ENCODE results near the gene TRABD2B. TPM values are rescaled to one million over a fixed set of nuclear protein-coding genes. Genes with fewer than 3 reads are reported as not detected.
A peak's percentile ranks its signal among the peaks of the same experiment; 100 is the strongest.

TRABD2B gene
- total and polyA plus RNA-seq, 2 experiments from 2014 or later, result 1.6 to 2.0 TPM

- H4K20me1 ChIP-seq (replicated peaks; ENCODE audit: insufficient read depth), result no peaks in the 10 kb centered on the region
- H2AFZ ChIP-seq, result peak overlapping the region; percentile 81; the same call in 1 of the 2 replicates
- H3K27me3 Mint-ChIP-seq (ENCODE audit: insufficient read depth, low read depth, poor library complexity), result peaks cover 17% of the 10 kb centered on the region
- no peaks in the 10 kb centered on the region for H3K36me3 ChIP-seq (ENCODE audit: insufficient read depth)
- ATAC-seq (peak; percentile 30), DNase-seq (ENCODE audit: low spot score) (peak; percentile 31)
- peaks cover 39% of the 10 kb centered on the region for H3K4me1 Mint-ChIP-seq
- no peaks in the 10 kb centered on the region for H3K27me3 ChIP-seq (ENCODE audit: insufficient read depth)
- H3F3A ChIP-seq (replicated peaks; ENCODE audit: low read depth), result no peaks in the 10 kb centered on the region
- peaks cover 28% of the 10 kb centered on the region; the same call in 1 of the 2 replicates for H3K4me1 ChIP-seq (ENCODE audit: insufficient read depth)
- no peak for TF ChIP-seq CTCF (conservative IDR thresholded peaks at IDR 0.05; ENCODE audit: low read depth in 2 of 2)
- TF ChIP-seq ZNF331 (CRISPR knock-in tag; IDR thresholded peaks at IDR 0.05; ENCODE audit: low read depth), result no peak
- H3K4me3 Mint-ChIP-seq, result no peak overlapping the region
- no peaks in the 10 kb centered on the region for H3K36me3 Mint-ChIP-seq (ENCODE audit: low read depth)
- H3K9me3 Mint-ChIP-seq, result no peaks in the 10 kb centered on the region
- H3K27ac Mint-ChIP-seq, result no peak overlapping the region
- H3K79me2 ChIP-seq (replicated peaks; ENCODE audit: insufficient read depth), result no peaks in the 10 kb centered on the region
- H3K4me3 ChIP-seq, result no peak overlapping the region
- H3K27ac ChIP-seq (ENCODE audit: low read depth), result no peak overlapping the region
- peak overlapping the region; percentile 38; the same call in 1 of the 2 replicates for H3K4me2 ChIP-seq
- H3K9me2 ChIP-seq (ENCODE audit: insufficient read depth), result peaks cover 4% of the 10 kb centered on the region; the same call in 1 of the 2 replicates
Observed at GRCh38 chr1:48039088-48040054, 42.2 kb upstream of the TRABD2B start.

- H3K4me1 ChIP-seq (ENCODE audit: insufficient read depth), result peaks cover 20% of the 10 kb centered on the region; the same call in 1 of the 2 replicates
- Mint-ChIP-seq H3K36me3 (ENCODE audit: low read depth) (no peaks in the 10 kb centered on the region), H3K27ac (no peak overlapping the region), H3K27me3 (ENCODE audit: insufficient read depth, low read depth, poor library complexity) (peaks cover 17% of the 10 kb centered on the region), H3K9me3 (no peaks in the 10 kb centered on the region), H3K4me1 (peaks cover 30% of the 10 kb centered on the region), H3K4me3 (no peak overlapping the region)
- H2AFZ ChIP-seq, result no peak overlapping the region
- no peaks in the 10 kb centered on the region for H3F3A ChIP-seq (replicated peaks; ENCODE audit: low read depth)
- no peak overlapping the region for H3K4me3 ChIP-seq
- peaks cover 4% of the 10 kb centered on the region; the same call in 1 of the 2 replicates for H3K9me2 ChIP-seq (ENCODE audit: insufficient read depth)
- 0 out of 2 replicates have a peak, but pooled peaks have one; percentile 39 for TF ChIP-seq ZNF462 (CRISPR knock-in tag; IDR thresholded peaks at IDR 0.05)
- TF ChIP-seq EZH2 (IDR thresholded peaks at IDR 0.05; ENCODE audit: low read depth, unreplicated experiment), result no peak
- TF ChIP-seq ZNF331 (CRISPR knock-in tag; IDR thresholded peaks at IDR 0.05; ENCODE audit: low read depth), result no peak
- no peak for TF ChIP-seq STAT1 (IDR thresholded peaks at IDR 0.05; ENCODE audit: unreplicated experiment)
- TF ChIP-seq ZNF114 (CRISPR knock-in tag; IDR thresholded peaks at IDR 0.05), result no peak
- no peak overlapping the region for H3K4me2 ChIP-seq
- no peaks in the 10 kb centered on the region for H4K20me1 ChIP-seq (replicated peaks; ENCODE audit: insufficient read depth)
- H3K27ac ChIP-seq (ENCODE audit: low read depth), result no peak overlapping the region
- no peak for ATAC-seq
- no peaks in the 10 kb centered on the region for H3K27me3 ChIP-seq (ENCODE audit: insufficient read depth)
- H3K36me3 ChIP-seq (ENCODE audit: insufficient read depth), result no peaks in the 10 kb centered on the region
- no peaks in the 10 kb centered on the region for H3K79me2 ChIP-seq (replicated peaks; ENCODE audit: insufficient read depth)
- DNase-seq (ENCODE audit: low spot score), result no peak
Observed at GRCh38 chr1:48038270-48038767, 41.1 kb upstream of the TRABD2B start.
